GM19351 (cell line): ENCODE results near the gene KDM4E.
"Not testable (repeated sequence)": the region's sequence is repeated elsewhere in the genome, so short reads cannot be mapped to it uniquely, and the experiment has no call there.

Experiments used
- ATAC-seq: cut with Tn5 transposase; IDR thresholded peaks from one replicate; pipeline ENCODE4 v1.9.1; 2021; ENCODE audit warnings: mild to moderate bottlenecking, moderate library complexity; ENCODE audit not compliant: unreplicated experiment

The KDM4E gene

GRCh38 chr11:95024958-95025357 is at the start of gene KDM4E:
Gene KDM4E, plus strand, starts transcription at chr11:95025258. Its CDS starts 300 bp downstream, at chr11:95025558.
- ATAC-seq, result no peak

GRCh38 chr11:94975599-94975998 is 49.5 kb upstream of the KDM4E start:
- ATAC-seq, result no peak

GRCh38 chr11:94987378-94987777 is 37.7 kb upstream of the KDM4E start:
- ATAC-seq, result no peak

- ATAC-seq, result no peak
Measured at GRCh38 chr11:94988748-94989147, 36.3 kb upstream of the KDM4E start.

- no peak for ATAC-seq
Measured at GRCh38 chr11:94993400-94993943, 31.6 kb upstream of the KDM4E start.

GRCh38 chr11:94997437-94997836 is 27.6 kb upstream of the KDM4E start:
- no peak for ATAC-seq

GRCh38 chr11:94998285-94998684 is 26.8 kb upstream of the KDM4E start:
- no peak for ATAC-seq

GRCh38 chr11:95003716-95004115 is 21.3 kb upstream of the KDM4E start:
- no peak for ATAC-seq

- no peak for ATAC-seq
Measured at GRCh38 chr11:95005642-95006041, 19.4 kb upstream of the KDM4E start.

GRCh38 chr11:95011376-95011775 is 13.7 kb upstream of the KDM4E start:
- no peak for ATAC-seq

GRCh38 chr11:95014184-95014821 is 10.8 kb upstream of the KDM4E start:
- ATAC-seq, result no peak

GRCh38 chr11:95016139-95016538 is 8.9 kb upstream of the KDM4E start:
- no peak for ATAC-seq

GRCh38 chr11:95021468-95021867 is 3.6 kb upstream of the KDM4E start:
- not testable (repeated sequence) for ATAC-seq

GRCh38 chr11:95025594-95025993 is 536 bp downstream of the KDM4E start:
- not testable (repeated sequence) for ATAC-seq

- no peak for ATAC-seq
Measured at GRCh38 chr11:95028357-95028756, 3.3 kb downstream of the KDM4E start.

GRCh38 chr11:95033051-95033450 is 8.0 kb downstream of the KDM4E start:
- ATAC-seq, result no peak

GRCh38 chr11:95035316-95035715 is 10.3 kb downstream of the KDM4E start:
- no peak for ATAC-seq

GRCh38 chr11:95037356-95038035 is 12.4 kb downstream of the KDM4E start:
- not testable (repeated sequence) for ATAC-seq

- ATAC-seq, result no peak
Measured at GRCh38 chr11:95042239-95042638, 17.2 kb downstream of the KDM4E start.

- ATAC-seq, result no peak
Measured at GRCh38 chr11:95042906-95043305, 17.8 kb downstream of the KDM4E start.

GRCh38 chr11:95044010-95044409 is 19.0 kb downstream of the KDM4E start:
- no peak for ATAC-seq

GRCh38 chr11:95045812-95046211 is 20.8 kb downstream of the KDM4E start:
- ATAC-seq, result no peak
